Measurements from ENCODE around the gene LGMN. TPM values are rescaled to one million over a fixed set of nuclear protein-coding genes. Genes with fewer than 3 reads are reported as not detected.

The LGMN gene
- total and polyA plus RNA-seq, 9 of the 15 experiments (the other 6 are each of a cell fraction or from before 2014, with no cell fraction given), result 0.05 to 1.4 (median 0.43) TPM; not detected in 2

DNA sequence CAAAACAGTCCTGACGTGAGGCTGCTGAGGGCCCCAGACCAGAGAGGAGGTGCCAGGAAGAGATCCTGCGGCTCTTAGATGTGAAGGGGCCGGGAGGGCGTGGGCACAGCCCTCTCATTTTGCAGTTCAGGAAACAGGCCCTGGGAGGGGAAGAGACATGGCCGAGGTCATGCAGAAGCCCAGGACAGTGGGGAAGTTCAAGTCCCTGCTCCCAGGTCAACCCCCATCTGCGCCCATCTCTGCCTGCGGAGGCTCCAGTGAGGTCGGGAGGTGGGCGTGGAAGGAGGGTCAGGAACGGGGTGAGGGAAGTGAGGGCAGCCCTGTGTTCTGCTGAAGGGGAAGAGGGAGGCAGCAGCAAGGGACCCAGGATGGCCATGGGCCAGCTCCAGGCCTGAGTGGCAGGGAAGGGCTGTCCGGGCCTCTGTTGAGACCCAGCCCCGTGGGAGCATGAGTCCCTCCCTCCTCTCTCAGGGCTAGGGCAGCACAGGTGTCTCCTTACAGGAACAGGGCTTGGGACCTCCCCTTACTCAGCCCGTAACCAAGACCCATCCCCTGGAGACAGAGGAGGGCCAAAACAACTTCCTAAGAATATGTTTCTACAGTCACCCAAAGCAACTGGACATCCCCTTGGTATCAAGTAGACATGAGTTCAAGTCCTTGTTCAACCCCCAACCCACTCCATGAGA, 90.8 kb downstream of the LGMN start:
- Histone ChIP-seq H3K4me3 (no peak overlapping the region), H3K27me3 (ENCODE audit: control insufficient read depth in 2 of 2, insufficient read depth in 2 of 2, low read length in 2 of 2) (peaks cover 0 to 16% of the 10 kb centered on the region in 2 experiments; a peak in 2 of 5 replicates), H4K20me1 (replicated peaks; ENCODE audit: control insufficient read depth, insufficient read depth, low read length) (no peaks in the 10 kb centered on the region), H3K79me2 (ENCODE audit: control insufficient read depth, insufficient read depth, low read length) (no peaks in the 10 kb centered on the region), H3K4me1 (replicated peaks in 1 of 2; ENCODE audit: control insufficient read depth in 2 of 2, insufficient read depth in 2 of 2, low read length in 2 of 2) (peaks cover 0 to 11% of the 10 kb centered on the region in 2 experiments; a peak in 3 of 5 replicates), H3K9me1 (ENCODE audit: control insufficient read depth, insufficient read depth, low read length) (no peaks in the 10 kb centered on the region), H3K9me3 (replicated peaks; ENCODE audit: control insufficient read depth, insufficient read depth, low read depth, low read length) (no peaks in the 10 kb centered on the region), H3K4me2 (ENCODE audit: insufficient read depth, low read length) (no peak overlapping the region), H3K27ac (ENCODE audit: extremely low read depth, low read depth, low read length) (no peak overlapping the region), H2AFZ (ENCODE audit: low read depth, low read length) (no peak overlapping the region), H3K9ac (ENCODE audit: insufficient read depth in 1 of 2, low read depth in 2 of 2, low read length in 2 of 2) (no peak overlapping the region; a peak in 1 of 4 replicates), H3K36me3 (ENCODE audit: control insufficient read depth, insufficient read depth, low read length) (no peaks in the 10 kb centered on the region)
- TF ChIP-seq, protein P1, sequence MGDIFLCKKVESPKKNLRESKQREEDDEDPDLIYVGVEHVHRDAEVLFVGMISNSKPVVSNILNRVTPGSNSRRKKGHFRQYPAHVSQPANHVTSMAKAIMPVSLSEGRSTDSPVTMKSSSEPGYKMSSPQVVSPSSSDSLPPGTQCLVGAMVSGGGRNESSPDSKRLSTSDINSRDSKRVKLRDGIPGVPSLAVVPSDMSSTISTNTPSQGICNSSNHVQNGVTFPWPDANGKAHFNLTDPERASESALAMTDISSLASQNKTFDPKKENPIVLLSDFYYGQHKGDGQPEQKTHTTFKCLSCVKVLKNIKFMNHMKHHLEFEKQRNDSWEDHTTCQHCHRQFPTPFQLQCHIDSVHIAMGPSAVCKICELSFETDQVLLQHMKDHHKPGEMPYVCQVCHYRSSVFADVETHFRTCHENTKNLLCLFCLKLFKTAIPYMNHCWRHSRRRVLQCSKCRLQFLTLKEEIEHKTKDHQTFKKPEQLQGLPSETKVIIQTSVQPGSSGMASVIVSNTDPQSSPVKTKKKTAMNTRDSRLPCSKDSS (IDR thresholded peaks at IDR 0.05; ENCODE audit: low read depth, partially characterized antibody), result no peak
- TF ChIP-seq EP300 (IDR thresholded peaks at IDR 0.05; ENCODE audit: low read length) (no peak), HDGF (IDR thresholded peaks at IDR 0.05) (no peak), CEBPG (CRISPR knock-in tag; IDR thresholded peaks at IDR 0.05) (no peak), CEBPG (tag; conservative IDR thresholded peaks at IDR 0.05 in 1 of 2, IDR thresholded peaks at IDR 0.05 in 1 of 2) (no peak), STAT5B (CRISPR knock-in tag; IDR thresholded peaks at IDR 0.05) (no peak), PHF21A (IDR thresholded peaks at IDR 0.05; ENCODE audit: borderline replicate concordance, low read depth) (no peak), U2AF2 (optimal IDR thresholded peaks at IDR 0.05; ENCODE audit: low read depth, low read length) (no peak), CHD4 (IDR thresholded peaks at IDR 0.05; ENCODE audit: insufficient read depth, insufficient replicate concordance, low read depth, low read length, poor library complexity, severe bottlenecking) (no peak), PYGO2 (tag; IDR thresholded peaks at IDR 0.05) (no peak)
- TF ChIP-seq, protein P2, sequence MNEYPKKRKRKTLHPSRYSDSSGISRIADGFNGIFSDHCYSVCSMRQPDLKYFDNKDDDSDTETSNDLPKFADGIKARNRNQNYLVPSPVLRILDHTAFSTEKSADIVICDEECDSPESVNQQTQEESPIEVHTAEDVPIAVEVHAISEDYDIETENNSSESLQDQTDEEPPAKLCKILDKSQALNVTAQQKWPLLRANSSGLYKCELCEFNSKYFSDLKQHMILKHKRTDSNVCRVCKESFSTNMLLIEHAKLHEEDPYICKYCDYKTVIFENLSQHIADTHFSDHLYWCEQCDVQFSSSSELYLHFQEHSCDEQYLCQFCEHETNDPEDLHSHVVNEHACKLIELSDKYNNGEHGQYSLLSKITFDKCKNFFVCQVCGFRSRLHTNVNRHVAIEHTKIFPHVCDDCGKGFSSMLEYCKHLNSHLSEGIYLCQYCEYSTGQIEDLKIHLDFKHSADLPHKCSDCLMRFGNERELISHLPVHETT (CRISPR knock-in tag; conservative IDR thresholded peaks at IDR 0.05 in 1 of 2, IDR thresholded peaks at IDR 0.05 in 1 of 2), result no peak
- ATAC-seq (no peak), DNase-seq (ENCODE audit: extremely low read depth in 1 of 4, low spot score in 3 of 4) (no peak), FAIRE-seq (no peak)
- in situ Hi-C loops (cut with MboI), result no loop called here
- POLR2A ChIA-PET, result no interaction called here
- BruUV-seq (replicated peaks), result no TSS peak
- WGBS (ENCODE audit: insufficient coverage, low coverage, missing lambda C conversion rate), result 13% methylated on average over 10 of the region's 13 CpGs
- intact Hi-C loops (cut with micrococcal nuclease), result no loop called here
- CTCF ChIA-PET (ENCODE audit: low intra/inter-chr PET ratio), result no interaction called here
